Measurements from ENCODE around the gene HOXD9. TPM values are rescaled to one million over a fixed set of nuclear protein-coding genes. Genes with fewer than 3 reads are reported as not detected.

Gene HOXD9
- total and polyA plus RNA-seq, 4 experiments from 2014 or later = not detected

DNA sequence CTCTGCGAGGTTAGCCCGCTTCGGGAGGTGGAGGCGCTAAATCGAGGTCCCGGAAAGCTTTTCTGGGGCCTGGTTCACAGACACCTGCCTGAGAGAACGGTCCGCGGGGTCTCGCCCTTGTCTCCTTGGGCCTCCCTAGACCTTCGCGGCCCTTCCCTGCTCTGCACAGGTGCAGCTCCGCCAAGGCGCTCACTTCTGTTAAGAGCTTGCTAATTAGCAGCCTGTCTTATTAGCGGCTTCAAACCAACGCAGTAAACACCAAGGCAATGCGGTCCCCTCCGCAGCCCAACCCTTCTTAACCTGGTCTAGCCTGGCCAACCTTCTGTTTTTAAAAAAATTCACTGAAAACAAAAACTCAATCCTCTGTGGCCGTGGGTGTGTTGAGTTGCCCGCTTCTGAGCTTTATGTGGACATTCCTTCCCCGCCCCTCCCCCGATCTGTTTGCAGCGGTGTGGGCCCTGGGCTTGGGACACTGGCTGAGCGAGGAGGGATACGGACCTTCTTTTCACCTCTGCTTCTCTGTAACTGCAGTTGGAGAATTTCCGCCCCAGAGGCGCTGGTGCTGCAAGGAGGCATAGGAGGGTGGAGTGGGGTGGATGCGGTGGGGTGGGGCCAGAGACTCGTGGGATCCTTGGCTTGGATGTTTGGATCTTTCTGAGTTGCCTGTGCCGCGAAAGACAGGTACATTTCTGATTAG lies 25.4 kb downstream of the HOXD9 start:
- no peak overlapping the region for H3K27ac ChIP-seq (ENCODE audit: low read depth, low read length)
- DNase-seq = no peak
- Mint-ChIP-seq H3K36me3 (no peaks in the 10 kb centered on the region), H3K9me3 (peaks cover 0 to 6% (median under 1%) of the 10 kb centered on the region in 8 donors), H3K27me3 (peaks cover 69 to 78% of the 10 kb centered on the region in 2 donors), H3K27ac (peak overlapping the region in 2 of 7 donors; percentile 19 to 32), H3K4me1 (peaks cover 0 to 6% (median 3%) of the 10 kb centered on the region in 4 donors), H3K4me3 (peak overlapping the region in 2 of 8 donors; percentile 26 to 50)
- H3K27me3 ChIP-seq (ENCODE audit: insufficient read depth, low read length) = peaks cover 59% of the 10 kb centered on the region
- no peaks in the 10 kb centered on the region for H3K9me3 ChIP-seq (ENCODE audit: control insufficient read depth in 1 of 2, low read length in 2 of 2)
- POLR2A ChIA-PET (ENCODE audit: partially characterized antibody) = no interaction called here
- no peaks in the 10 kb centered on the region for H3K4me1 ChIP-seq (ENCODE audit: insufficient read depth, low read length)
- no peaks in the 10 kb centered on the region for H3K36me3 ChIP-seq (ENCODE audit: insufficient read depth, low read length)
- no peak overlapping the region for H3K4me3 ChIP-seq (ENCODE audit: low read length in 2 of 2)
- CTCF ChIA-PET (ENCODE audit: partially characterized antibody) = no interaction called here
- intact Hi-C loops (cut with micrococcal nuclease) = no loop called here

GRCh38 chr2:176148751-176149421 lies 26.4 kb downstream of the HOXD9 start:
- ChIA-PET POLR2A (ENCODE audit: partially characterized antibody) (no interaction called here), CTCF (ENCODE audit: partially characterized antibody) (no interaction called here)
- no peak overlapping the region for H3K27ac ChIP-seq (ENCODE audit: low read depth, low read length)
- Mint-ChIP-seq H3K4me1 (peaks cover 0 to 6% (median 3%) of the 10 kb centered on the region in 4 donors), H3K4me3 (no peak overlapping the region), H3K9me3 (peaks cover 0 to 6% (median under 1%) of the 10 kb centered on the region in 8 donors), H3K27ac (no peak overlapping the region), H3K27me3 (peaks cover 68 to 78% of the 10 kb centered on the region in 2 donors), H3K36me3 (no peaks in the 10 kb centered on the region)
- H3K36me3 ChIP-seq (ENCODE audit: insufficient read depth, low read length) = no peaks in the 10 kb centered on the region
- H3K9me3 ChIP-seq (ENCODE audit: control insufficient read depth in 1 of 2, low read length in 2 of 2) = no peaks in the 10 kb centered on the region
- H3K4me1 ChIP-seq (ENCODE audit: insufficient read depth, low read length) = no peaks in the 10 kb centered on the region
- DNase-seq = no peak
- H3K4me3 ChIP-seq (ENCODE audit: low read length in 2 of 2) = no peak overlapping the region
- H3K27me3 ChIP-seq (ENCODE audit: insufficient read depth, low read length) = peaks cover 57% of the 10 kb centered on the region
- intact Hi-C loops (cut with micrococcal nuclease) = no loop called here

DNA sequence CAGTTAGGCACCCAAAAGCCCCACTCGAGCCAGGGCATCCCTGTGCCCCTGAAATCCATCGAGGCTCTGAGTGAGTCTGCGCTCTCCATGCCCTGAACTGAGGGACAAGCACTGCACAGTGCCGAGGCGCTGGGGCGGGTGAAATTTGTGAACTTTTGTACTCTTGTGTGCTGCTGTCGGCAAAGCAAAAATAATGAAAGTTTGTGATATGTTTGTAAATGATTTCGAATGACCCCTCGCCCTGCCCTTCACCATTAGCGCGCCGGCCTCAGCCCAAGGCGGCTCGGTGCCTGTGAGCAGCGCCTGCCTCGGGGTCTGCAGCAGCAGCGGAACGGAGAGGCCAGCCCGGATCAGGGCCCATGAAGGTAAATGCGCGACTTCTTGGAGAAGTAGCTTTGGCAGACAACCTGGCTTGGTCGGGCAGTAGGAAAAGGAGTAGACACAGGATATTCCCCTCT lies 27.0 kb downstream of the HOXD9 start:
- H3K36me3 Mint-ChIP-seq = no peaks in the 10 kb centered on the region
- H3K4me3 ChIP-seq (ENCODE audit: low read length in 2 of 2) = no peak overlapping the region
- peaks cover 0 to 6% (median 3%) of the 10 kb centered on the region in 4 donors for H3K4me1 Mint-ChIP-seq
- no peak overlapping the region for H3K27ac ChIP-seq (ENCODE audit: low read depth, low read length)
- H3K9me3 Mint-ChIP-seq = peaks cover 0 to 6% (median under 1%) of the 10 kb centered on the region in 8 donors
- intact Hi-C loops (cut with micrococcal nuclease) = no loop called here
- H3K27ac Mint-ChIP-seq = no peak overlapping the region
- DNase-seq = no peak
- H3K4me1 ChIP-seq (ENCODE audit: insufficient read depth, low read length) = no peaks in the 10 kb centered on the region
- H3K9me3 ChIP-seq (ENCODE audit: control insufficient read depth in 1 of 2, low read length in 2 of 2) = no peaks in the 10 kb centered on the region
- CTCF ChIA-PET (ENCODE audit: partially characterized antibody) = no interaction called here
- H3K4me3 Mint-ChIP-seq = no peak overlapping the region
- peaks cover 62% of the 10 kb centered on the region for H3K27me3 ChIP-seq (ENCODE audit: insufficient read depth, low read length)
- no peaks in the 10 kb centered on the region for H3K36me3 ChIP-seq (ENCODE audit: insufficient read depth, low read length)
- POLR2A ChIA-PET (ENCODE audit: partially characterized antibody) = no interaction called here
- peaks cover 68 to 79% of the 10 kb centered on the region in 2 donors for H3K27me3 Mint-ChIP-seq

GRCh38 chr2:176149939-176150583 lies 27.5 kb downstream of the HOXD9 start:
- ChIA-PET POLR2A (ENCODE audit: partially characterized antibody) (no interaction called here), CTCF (ENCODE audit: partially characterized antibody) (interaction anchor here (1.0 kb wide), 1 partner anchor 999 kb away, joined by 3 read pairs; no protein-coding TSS in a partner anchor)
- H3K27ac Mint-ChIP-seq = peak overlapping the region in 2 of 7 donors; percentile 22 to 45
- H3K4me3 ChIP-seq (ENCODE audit: low read length in 2 of 2) = no peak overlapping the region
- H3K9me3 Mint-ChIP-seq = peaks cover 0 to 3% (median under 1%) of the 10 kb centered on the region in 8 donors
- H3K27me3 Mint-ChIP-seq = peaks cover 69 to 79% of the 10 kb centered on the region in 2 donors
- peak overlapping the region in 1 of 8 donors; percentile 31 for H3K4me3 Mint-ChIP-seq
- intact Hi-C loops (cut with micrococcal nuclease) = no loop called here
- H3K36me3 Mint-ChIP-seq = no peaks in the 10 kb centered on the region
- H3K4me1 Mint-ChIP-seq = peaks cover 0 to 6% (median 3%) of the 10 kb centered on the region in 4 donors
- no peaks in the 10 kb centered on the region for H3K9me3 ChIP-seq (ENCODE audit: control insufficient read depth in 1 of 2, low read length in 2 of 2)
- H3K27me3 ChIP-seq (ENCODE audit: insufficient read depth, low read length) = peaks cover 63% of the 10 kb centered on the region
- no peak for DNase-seq
- H3K36me3 ChIP-seq (ENCODE audit: insufficient read depth, low read length) = no peaks in the 10 kb centered on the region
- no peak overlapping the region for H3K27ac ChIP-seq (ENCODE audit: low read depth, low read length)
- no peaks in the 10 kb centered on the region for H3K4me1 ChIP-seq (ENCODE audit: insufficient read depth, low read length)

DNA sequence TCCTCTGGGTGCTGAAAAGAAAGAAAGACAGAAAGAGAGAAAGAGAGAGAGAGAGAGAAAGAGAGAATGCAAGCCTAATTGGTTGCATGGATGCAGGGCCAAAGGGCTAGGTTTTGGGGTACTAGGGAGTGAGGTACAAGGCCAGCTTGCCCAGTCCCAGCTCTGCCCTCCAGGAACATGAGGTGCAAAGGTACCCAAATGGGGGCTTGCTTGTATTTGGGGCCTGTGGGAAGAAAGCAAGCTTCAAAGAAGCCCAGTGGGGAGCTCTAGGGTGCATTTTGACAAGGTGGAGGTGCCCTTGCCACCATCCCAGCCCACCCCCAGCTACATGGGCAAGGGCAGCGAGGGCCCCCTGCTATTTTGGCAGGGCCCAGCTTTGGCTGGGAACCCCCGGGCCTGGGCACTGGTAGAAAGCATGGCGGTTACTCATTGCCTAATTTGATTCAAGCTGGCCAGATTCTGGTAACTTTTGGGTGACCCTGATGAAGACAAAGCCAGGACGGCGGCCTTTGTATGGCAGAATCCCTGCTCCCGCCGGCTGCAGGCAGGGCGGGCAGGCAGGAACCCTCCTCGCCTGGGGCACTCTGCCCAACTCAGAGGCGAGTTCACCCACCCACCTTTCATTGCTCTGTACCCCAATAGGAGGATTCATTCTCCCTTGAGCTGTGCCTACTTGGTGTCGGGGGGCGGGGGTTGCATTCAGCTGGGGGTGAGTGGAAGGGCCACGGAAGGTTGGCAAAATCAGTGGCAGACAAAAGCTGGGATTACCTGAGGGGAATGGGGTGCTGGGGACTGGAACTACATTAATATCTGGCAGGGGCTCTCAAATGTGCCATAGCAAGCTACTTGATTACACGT lies 28.3 kb downstream of the HOXD9 start:
- peaks cover 66% of the 10 kb centered on the region for H3K27me3 ChIP-seq (ENCODE audit: insufficient read depth, low read length)
- intact Hi-C loops (cut with micrococcal nuclease) = no loop called here

DNA sequence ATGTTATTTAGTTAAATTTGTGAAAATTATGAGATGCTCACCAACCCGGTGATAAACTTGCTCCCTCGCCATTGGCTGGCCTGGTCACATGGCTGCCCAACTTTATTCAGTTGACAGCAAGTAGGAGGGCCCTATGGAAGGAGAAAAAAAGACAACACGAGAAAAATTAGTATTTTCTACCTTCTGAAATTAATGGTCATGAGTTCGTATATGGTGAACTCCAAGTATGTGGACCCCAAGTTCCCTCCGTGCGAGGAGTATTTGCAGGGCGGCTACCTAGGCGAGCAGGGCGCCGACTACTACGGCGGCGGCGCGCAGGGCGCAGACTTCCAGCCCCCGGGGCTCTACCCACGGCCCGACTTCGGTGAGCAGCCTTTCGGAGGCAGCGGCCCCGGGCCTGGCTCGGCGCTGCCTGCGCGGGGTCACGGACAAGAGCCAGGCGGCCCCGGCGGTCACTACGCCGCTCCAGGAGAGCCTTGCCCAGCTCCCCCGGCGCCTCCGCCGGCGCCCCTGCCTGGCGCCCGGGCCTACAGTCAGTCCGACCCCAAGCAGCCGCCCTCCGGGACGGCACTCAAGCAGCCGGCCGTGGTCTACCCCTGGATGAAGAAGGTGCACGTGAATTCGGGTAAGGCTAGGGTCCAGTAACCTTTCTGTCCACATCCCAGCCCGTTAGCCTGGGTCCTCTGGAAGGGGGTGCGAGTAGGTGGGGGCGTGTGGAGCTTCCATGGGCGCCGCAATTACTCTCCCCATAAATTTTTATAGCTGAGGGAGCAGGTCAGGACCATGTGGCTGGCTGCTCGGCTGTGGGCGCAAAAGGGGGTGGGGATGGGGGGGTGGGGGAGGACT lies 29.1 kb downstream of the HOXD9 start, which contains the start of gene HOXD4:
HOXD4 (plus strand) TSS at position 109 of the 846 bp plus-strand sequence; CDS start at position 193, 84 bp downstream.
- H3K27ac Mint-ChIP-seq = peak within 1 kb of the TSS in 2 of 7 donors; percentile 45 to 51
- POLR2A ChIA-PET (ENCODE audit: partially characterized antibody) = no interaction called here
- CTCF ChIA-PET (ENCODE audit: partially characterized antibody) = interaction anchor here (0.7 to 1.0 kb wide), 2 partner anchors 25 to 997 kb away, joined by 3 read pairs; no protein-coding TSS in a partner anchor

More for the DNA sequence above, 28.3 kb downstream of the HOXD9 start:
- Mint-ChIP-seq H3K9me3 (peaks cover 0 to 3% (median under 1%) of the 10 kb centered on the region in 8 donors), H3K36me3 (no peaks in the 10 kb centered on the region), H3K4me1 (peaks cover 0 to 6% (median 3%) of the 10 kb centered on the region in 4 donors), H3K4me3 (peak overlapping the region in 1 of 8 donors; percentile 31), H3K27me3 (peaks cover 69 to 79% of the 10 kb centered on the region in 2 donors), H3K27ac (peak overlapping the region in 1 of 7 donors; percentile 45)
- Histone ChIP-seq H3K9me3 (ENCODE audit: control insufficient read depth in 1 of 2, low read length in 2 of 2) (no peaks in the 10 kb centered on the region), H3K4me3 (ENCODE audit: low read length in 2 of 2) (no peak overlapping the region), H3K4me1 (ENCODE audit: insufficient read depth, low read length) (no peaks in the 10 kb centered on the region), H3K36me3 (ENCODE audit: insufficient read depth, low read length) (no peaks in the 10 kb centered on the region), H3K27ac (ENCODE audit: low read depth, low read length) (no peak overlapping the region)
- CTCF ChIA-PET (ENCODE audit: partially characterized antibody) = interaction anchor here (0.7 to 1.0 kb wide), 2 partner anchors 24 to 998 kb away, joined by 3 read pairs; no protein-coding TSS in a partner anchor
- POLR2A ChIA-PET (ENCODE audit: partially characterized antibody) = no interaction called here
- DNase-seq = peak in 1 of 5 donors; percentile 29

More for the DNA sequence above, 29.1 kb downstream of the HOXD9 start, which contains the start of gene HOXD4:
- H3K9me3 Mint-ChIP-seq = peaks cover 0 to 4% (median under 1%) of the 10 kb centered on the region in 8 donors
- H3K36me3 Mint-ChIP-seq = no peaks in the 10 kb centered on the region
- intact Hi-C loops (cut with micrococcal nuclease) = no loop called here
- H3K27me3 ChIP-seq (ENCODE audit: insufficient read depth, low read length) = peaks cover 64% of the 10 kb centered on the region
- H3K27ac ChIP-seq (ENCODE audit: low read depth, low read length) = no peak within 1 kb of the TSS
- H3K9me3 ChIP-seq (ENCODE audit: control insufficient read depth in 1 of 2, low read length in 2 of 2) = no peaks in the 10 kb centered on the region
- DNase-seq = no peak
- H3K27me3 Mint-ChIP-seq = peaks cover 68 to 77% of the 10 kb centered on the region in 2 donors
- no peak within 1 kb of the TSS for H3K4me3 ChIP-seq (ENCODE audit: low read length in 2 of 2)
- no peaks in the 10 kb centered on the region for H3K36me3 ChIP-seq (ENCODE audit: insufficient read depth, low read length)
- H3K4me1 Mint-ChIP-seq = peaks cover 1 to 7% (median 4%) of the 10 kb centered on the region in 4 donors
- peak within 1 kb of the TSS in 1 of 8 donors; percentile 31 for H3K4me3 Mint-ChIP-seq
- no peaks in the 10 kb centered on the region for H3K4me1 ChIP-seq (ENCODE audit: insufficient read depth, low read length)
